Smooth muscle cell (in vitro differentiated cells): ENCODE results near the gene CELSR1. TPM values are rescaled to one million over a fixed set of nuclear protein-coding genes. Genes with fewer than 3 reads are reported as not detected.

Experiments
- DNase-seq: peaks from one replicate; lab custom pipeline; 2025; ENCODE audit not compliant: unreplicated experiment; lab: John Stamatoyannopoulos, UW
- H2AFZ ChIP-seq: fragments of 200-600 bp; sonication (generic); 2 replicates; pipeline ENCODE4 v1.6.0; 2016; ENCODE audit warnings: antibody characterized with exemption, low read depth, mild to moderate bottlenecking
- H3F3A ChIP-seq: fragments of 200-600 bp; sonication (generic); 2 replicates; pipeline ENCODE4 v1.6.0; 2017; ENCODE audit warnings: antibody characterized with exemption, low read depth
- H3K27ac ChIP-seq: fragments of 200-600 bp; sonication (generic); 2 replicates; pipeline ENCODE4 v1.5.1; 2016; ENCODE audit warnings: low read depth, mild to moderate bottlenecking
- H3K27me3 ChIP-seq: fragments of 200-600 bp; sonication (generic); 2 replicates; pipeline ENCODE4 v1.6.1; 2016; ENCODE audit warnings: low read depth, mild to moderate bottlenecking
- H3K36me3 ChIP-seq: fragments of 200-600 bp; sonication (generic); 2 replicates; pipeline ENCODE4 v1.5.1; 2016; ENCODE audit warnings: low read depth
- H3K4me1 ChIP-seq: fragments of 200-600 bp; sonication (generic); 2 replicates; pipeline ENCODE4 v1.5.1; 2016; ENCODE audit warnings: low read depth
- H3K4me2 ChIP-seq: fragments of 200-600 bp; sonication (generic); 2 replicates; pipeline ENCODE4 v1.6.0; 2016; ENCODE audit warnings: mild to moderate bottlenecking
- H3K4me3 ChIP-seq: fragments of 200-600 bp; sonication (generic); 2 replicates; pipeline ENCODE4 v1.5.1; 2016; ENCODE audit warnings: mild to moderate bottlenecking
- H3K79me2 ChIP-seq: fragments of 200-600 bp; sonication (generic); 2 replicates; pipeline ENCODE4 v1.6.0; 2016; ENCODE audit warnings: low read depth, mild to moderate bottlenecking
- H3K9ac ChIP-seq: fragments of 200-600 bp; sonication (generic); 2 replicates; pipeline ENCODE4 v1.6.0; 2016; ENCODE audit warnings: low read depth
- H3K9me3 ChIP-seq: fragments of 200-600 bp; sonication (generic); replicated peaks from 2 replicates; pipeline ENCODE4 v1.5.1; 2016; ENCODE audit warnings: low read depth
- H4K20me1 ChIP-seq: fragments of 200-600 bp; sonication (generic); 2 replicates; pipeline ENCODE4 v1.6.0; 2016; ENCODE audit warnings: low read depth
- WGBS: methylation state at CpG from one replicate; pipeline ENCODE4 v1.1.7; 2016; ENCODE audit warnings: low lambda C conversion rate; 5-methylcytosine and 5-hydroxymethylcytosine counted together
- polyA plus RNA-seq: library from polyadenylated mRNA; unstranded; fragments of >200 nt; fragmentation: Nextera tagmentation; extraction: Ambion mirVana; gene quantifications from 2 replicates; pipeline ENCODE4 v1.2.1, GENCODE V29; 2016
- total RNA-seq: library from RNA; depleted of rRNA; stranded (reverse); fragments of >200 nt; gene quantifications from 2 replicates; pipeline ENCODE4 v1.2.3, GENCODE V29; 2014
- TF ChIP-seq, protein P1 (sequence below): fragments of 200-600 bp; sonication (generic); IDR thresholded peaks from 2 replicates; pipeline ENCODE4 v1.5.1; 2017; ENCODE audit warnings: borderline replicate concordance, mild to moderate bottlenecking, antibody characterized with exemption; ENCODE audit not compliant: insufficient read depth, poor library complexity, severe bottlenecking

CELSR1 gene
- total and polyA plus RNA-seq, 2 experiments from 2014 or later = 3.6 to 15.2 TPM

GRCh38 chr22:46578251-46578823, 40.9 kb upstream of the CELSR1 start:
- DNase-seq = no peak
- H3K9ac ChIP-seq = no peak overlapping the region

GRCh38 chr22:46577368-46578249, 40.2 kb upstream of the CELSR1 start:
- peak overlapping the region; percentile 93 for H3K4me2 ChIP-seq
- no peak overlapping the region for H3K27ac ChIP-seq
- H4K20me1 ChIP-seq = peaks cover 43% of the 10 kb centered on the region
- TF ChIP-seq, protein P1, sequence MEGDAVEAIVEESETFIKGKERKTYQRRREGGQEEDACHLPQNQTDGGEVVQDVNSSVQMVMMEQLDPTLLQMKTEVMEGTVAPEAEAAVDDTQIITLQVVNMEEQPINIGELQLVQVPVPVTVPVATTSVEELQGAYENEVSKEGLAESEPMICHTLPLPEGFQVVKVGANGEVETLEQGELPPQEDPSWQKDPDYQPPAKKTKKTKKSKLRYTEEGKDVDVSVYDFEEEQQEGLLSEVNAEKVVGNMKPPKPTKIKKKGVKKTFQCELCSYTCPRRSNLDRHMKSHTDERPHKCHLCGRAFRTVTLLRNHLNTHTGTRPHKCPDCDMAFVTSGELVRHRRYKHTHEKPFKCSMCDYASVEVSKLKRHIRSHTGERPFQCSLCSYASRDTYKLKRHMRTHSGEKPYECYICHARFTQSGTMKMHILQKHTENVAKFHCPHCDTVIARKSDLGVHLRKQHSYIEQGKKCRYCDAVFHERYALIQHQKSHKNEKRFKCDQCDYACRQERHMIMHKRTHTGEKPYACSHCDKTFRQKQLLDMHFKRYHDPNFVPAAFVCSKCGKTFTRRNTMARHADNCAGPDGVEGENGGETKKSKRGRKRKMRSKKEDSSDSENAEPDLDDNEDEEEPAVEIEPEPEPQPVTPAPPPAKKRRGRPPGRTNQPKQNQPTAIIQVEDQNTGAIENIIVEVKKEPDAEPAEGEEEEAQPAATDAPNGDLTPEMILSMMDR = no peak
- no peak overlapping the region for H3K9ac ChIP-seq
- no peaks in the 10 kb centered on the region for H3K27me3 ChIP-seq
- H3K9me3 ChIP-seq = no peaks in the 10 kb centered on the region
- H3K4me1 ChIP-seq = peaks cover 8% of the 10 kb centered on the region
- H3K79me2 ChIP-seq = peaks cover 8% of the 10 kb centered on the region
- WGBS = 51% methylated on average over 15 of the region's 65 CpGs
- H2AFZ ChIP-seq = no peak overlapping the region
- H3K36me3 ChIP-seq = no peaks in the 10 kb centered on the region
- peak overlapping the region; percentile 62 for H3K4me3 ChIP-seq
- no peak for DNase-seq
- H3F3A ChIP-seq = peaks cover 7% of the 10 kb centered on the region

More at GRCh38 chr22:46578251-46578823, 40.9 kb upstream of the CELSR1 start:
- no peaks in the 10 kb centered on the region for H3K36me3 ChIP-seq
- H3K27ac ChIP-seq = no peak overlapping the region
- TF ChIP-seq, protein P1 = no peak
- H3K4me3 ChIP-seq = peak overlapping the region; percentile 62
- no peak overlapping the region for H2AFZ ChIP-seq
- H3K4me2 ChIP-seq = peak overlapping the region; percentile 93
- peaks cover 7% of the 10 kb centered on the region for H3F3A ChIP-seq
- 88% methylated on average over 9 of the region's 9 CpGs for WGBS
- no peaks in the 10 kb centered on the region for H3K9me3 ChIP-seq
- H4K20me1 ChIP-seq = peaks cover 48% of the 10 kb centered on the region
- peaks cover 12% of the 10 kb centered on the region for H3K79me2 ChIP-seq
- no peaks in the 10 kb centered on the region for H3K27me3 ChIP-seq
- H3K4me1 ChIP-seq = peaks cover 8% of the 10 kb centered on the region

- Histone ChIP-seq H4K20me1 (peaks cover 35% of the 10 kb centered on the region), H3K36me3 (no peaks in the 10 kb centered on the region), H3K79me2 (peaks cover 7% of the 10 kb centered on the region), H3F3A (peaks cover 7% of the 10 kb centered on the region), H3K9ac (no peak overlapping the region), H3K27ac (no peak overlapping the region), H3K27me3 (no peaks in the 10 kb centered on the region), H3K4me1 (peaks cover 8% of the 10 kb centered on the region), H2AFZ (peak overlapping the region; percentile 69), H3K4me3 (peak overlapping the region; percentile 62), H3K4me2 (peak overlapping the region; percentile 93), H3K9me3 (no peaks in the 10 kb centered on the region)
- DNase-seq = no peak
- TF ChIP-seq, protein P1 = no peak
- 3% methylated on average over 45 of the region's 142 CpGs for WGBS
Observed at GRCh38 chr22:46576556-46577367, 39.3 kb upstream of the CELSR1 start.
